Adrenal gland (tissue), 5 donors: ENCODE measurements around the gene HIGD2A.

ENCODE experiments used
- CTCF ChIP-seq, 6 experiments: fragments of 450-650 bp in 4 of 6; fragments of 200-600 bp in 2 of 6; sonication (generic) in 1 of 6; IDR thresholded peaks; 1 replicate in 5 of 6; 2 replicates in 1 of 6; pipeline versions ENCODE4 v1.5.1 to v1.8.0; 2016 to 2021; ENCODE audit warnings: antibody characterized with exemption in 6 of 6, mild to moderate bottlenecking in 2 of 6, moderate library complexity in 1 of 6
- POLR2A ChIP-seq, 2 donors: fragments of 450-650 bp; IDR thresholded peaks; one replicate each; pipeline ENCODE4 v1.6.1; 2017; ENCODE audit warnings: antibody characterized with exemption in 2 of 2, mild to moderate bottlenecking in 2 of 2, moderate library complexity in 1 of 2
- donor health status: DM: no; HTN: no; CAD: no.

- TF ChIP-seq CTCF (IDR thresholded peaks at IDR 0.05): no peak
- TF ChIP-seq POLR2A (IDR thresholded peaks at IDR 0.05): no peak
These were observed 19.1 kb downstream of the HIGD2A start for GRCh38 chr5:176407456-176408251.
